GM21528 (cell line): ENCODE results near the gene VPS13D.
"Not testable (repeated sequence)": the region's sequence is repeated elsewhere in the genome, so short reads cannot be mapped to it uniquely, and the experiment has no call there.

Source experiments
- ATAC-seq: cut with Tn5 transposase; IDR thresholded peaks from one replicate; pipeline ENCODE4 v1.9.1; 2021; ENCODE audit warnings: mild to moderate bottlenecking, moderate library complexity; ENCODE audit not compliant: unreplicated experiment, low FRiP score

VPS13D gene

DNA sequence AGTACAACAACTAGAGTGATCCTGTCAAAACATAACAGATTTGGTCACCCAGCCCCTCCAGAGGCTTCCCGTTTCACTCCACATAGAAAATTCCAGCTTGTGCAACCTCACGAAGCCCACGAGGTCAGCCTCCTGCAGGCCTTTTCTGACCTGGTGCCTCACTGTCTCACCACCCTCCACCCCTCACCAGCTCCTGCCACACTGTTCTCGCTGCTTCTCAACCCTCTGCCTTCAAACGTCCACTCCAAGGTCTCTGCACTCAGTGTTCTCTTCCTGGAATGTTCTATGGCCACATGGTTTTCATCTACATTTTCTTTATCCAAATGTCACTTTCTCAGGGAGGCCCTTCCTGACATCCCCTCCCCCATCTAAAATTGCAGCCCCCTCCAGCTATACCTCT lies 209.2 kb downstream of the VPS13D start:
- no peak for ATAC-seq

DNA sequence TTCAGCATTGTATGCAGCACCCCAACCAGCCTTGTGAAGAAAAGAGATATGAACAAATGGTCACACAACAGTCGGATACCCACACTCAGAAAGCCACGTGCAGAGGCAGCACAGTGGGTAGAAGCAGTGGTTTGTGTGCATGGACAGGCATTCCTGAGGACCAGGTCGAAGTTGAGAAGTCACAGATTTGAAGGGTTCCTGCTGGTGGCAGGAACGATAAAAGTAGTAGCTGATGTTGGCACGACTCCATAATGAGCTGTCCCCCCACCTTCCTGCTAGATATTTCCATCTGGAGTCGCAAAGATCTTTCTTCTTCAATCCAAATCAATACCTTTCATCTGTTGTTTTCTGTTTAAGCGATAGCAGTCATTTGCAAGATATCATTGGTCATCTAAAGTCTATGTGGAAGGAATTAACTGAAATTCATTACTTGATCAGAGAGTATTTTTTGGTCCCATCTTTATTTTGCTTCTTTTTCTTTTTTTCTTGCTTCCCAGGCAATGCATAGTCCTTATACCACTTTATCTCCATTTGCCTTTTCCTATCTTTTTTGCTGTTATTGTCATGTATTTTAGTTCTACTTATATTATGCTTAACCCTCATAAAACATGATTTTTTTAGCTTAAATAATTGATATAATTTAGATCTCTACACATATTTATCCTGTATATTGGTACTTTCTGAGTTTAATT lies 211.7 kb downstream of the VPS13D start:
- no peak for ATAC-seq

DNA sequence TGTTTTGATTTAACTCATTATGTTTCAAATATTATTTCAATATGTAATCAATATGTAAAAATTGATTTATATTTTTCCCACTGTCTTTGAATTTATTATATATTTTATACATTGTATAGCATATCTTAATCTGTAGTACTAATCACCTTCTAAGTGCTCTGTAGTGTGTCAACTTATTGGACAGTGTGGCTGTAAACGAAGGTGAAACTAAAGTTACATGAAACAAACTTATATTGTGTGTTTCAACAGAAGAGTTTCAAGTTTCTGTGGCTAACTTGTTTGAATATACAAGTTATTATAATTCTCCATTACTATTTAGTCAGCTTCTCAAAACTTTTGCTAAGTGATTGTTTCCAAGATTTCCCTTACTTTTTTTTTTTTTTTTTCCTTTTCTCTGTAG lies 212.4 kb downstream of the VPS13D start:
- no peak for ATAC-seq

DNA sequence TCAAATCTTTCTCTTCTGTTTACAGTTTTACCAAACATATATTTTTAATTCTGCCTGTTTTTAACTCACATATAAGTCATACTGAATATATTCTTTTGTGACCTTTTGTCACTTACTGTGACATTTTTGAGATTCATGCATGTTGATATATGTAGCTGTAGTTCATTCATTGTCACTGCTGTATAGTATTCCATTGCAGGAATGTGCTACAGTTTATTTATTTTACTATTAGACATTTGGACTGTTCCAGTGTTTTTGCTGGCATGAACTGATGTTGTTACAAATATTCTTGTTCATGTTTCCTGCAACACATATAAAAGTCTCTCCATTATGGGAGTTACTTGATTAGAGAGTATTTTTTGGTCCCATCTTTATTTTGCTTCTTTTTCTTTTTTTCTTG lies 213.3 kb downstream of the VPS13D start:
- ATAC-seq = no peak

DNA sequence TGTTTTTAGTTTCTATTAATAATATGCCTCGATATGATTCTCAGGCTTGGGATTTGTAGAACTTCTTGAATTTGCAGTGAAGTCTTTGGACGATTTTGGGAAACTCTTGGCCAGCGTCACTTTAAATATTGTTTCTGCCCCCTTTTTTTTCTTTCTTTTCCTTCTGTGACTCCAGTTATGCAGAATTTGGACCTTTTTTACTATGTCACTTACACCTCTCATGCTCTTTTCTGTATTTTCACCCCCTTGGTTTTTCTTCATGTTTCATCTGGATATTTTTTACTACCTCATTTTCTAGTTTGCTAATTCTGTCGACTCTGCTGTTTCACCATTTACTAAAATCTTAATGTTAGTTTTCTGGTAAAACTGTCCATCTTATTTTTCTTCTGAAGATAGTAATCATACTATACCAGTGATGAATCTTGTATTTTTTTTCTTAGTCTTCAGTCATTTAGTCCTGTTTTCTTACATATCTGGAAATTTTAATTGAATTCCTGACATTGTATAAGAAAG lies 214.6 kb downstream of the VPS13D start:
- ATAC-seq = no peak

DNA sequence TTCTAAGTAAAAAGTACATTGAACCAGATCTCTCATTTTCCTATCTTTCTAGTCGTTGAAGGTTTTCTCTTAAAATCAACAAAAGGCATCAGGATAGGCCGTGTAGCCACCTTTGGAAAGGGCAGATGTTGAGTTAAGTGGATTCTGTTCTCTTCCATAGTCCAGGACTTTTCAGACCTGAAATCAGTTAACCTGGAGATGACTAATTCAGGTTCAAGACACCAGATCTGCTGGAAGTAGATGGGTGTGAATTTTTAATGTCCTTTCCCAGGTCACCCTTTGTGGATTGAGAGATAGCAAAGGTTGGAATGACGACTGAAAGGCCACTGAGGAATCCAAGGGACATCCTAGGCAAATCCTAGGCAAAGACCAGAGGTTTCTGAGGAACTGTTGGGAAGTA lies 215.4 kb downstream of the VPS13D start:
- ATAC-seq = no peak

DNA sequence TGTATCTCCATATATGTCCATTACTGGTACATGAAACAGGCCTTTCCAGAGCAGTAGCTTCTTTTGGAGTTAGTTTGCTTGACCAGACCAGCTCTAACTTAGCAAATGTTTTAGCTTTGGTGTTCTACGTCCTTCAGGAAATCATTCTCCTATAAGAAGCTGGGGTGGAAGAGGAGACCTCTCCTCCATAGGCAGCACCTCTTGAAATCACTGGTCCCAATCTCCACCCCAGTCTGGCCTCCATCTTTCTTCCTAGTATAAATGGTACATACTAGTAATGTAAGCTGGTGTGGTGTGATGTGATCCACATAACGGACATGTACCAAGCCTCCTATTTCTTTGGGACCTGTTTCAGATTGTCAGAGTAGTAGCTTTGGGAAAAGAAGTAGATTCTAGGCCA lies 216.8 kb downstream of the VPS13D start:
- no peak for ATAC-seq

DNA sequence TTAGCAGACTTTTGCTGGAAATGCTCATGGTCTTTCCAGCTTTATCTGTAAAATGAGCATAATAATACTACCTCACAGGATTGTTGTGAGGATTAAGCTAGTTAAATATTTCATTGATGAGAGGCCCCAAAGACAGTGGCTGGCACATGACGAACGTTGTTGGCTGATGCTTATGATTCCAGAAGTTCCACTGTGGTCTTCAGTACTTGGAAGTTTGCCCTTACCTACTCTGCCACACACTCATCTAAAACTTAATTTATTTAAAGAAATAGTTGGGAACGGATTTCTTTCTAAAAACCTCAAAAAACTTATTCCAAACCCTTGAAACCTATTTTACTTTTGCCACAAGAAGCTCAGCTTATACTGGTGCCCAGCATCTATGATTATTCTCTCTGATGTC lies 217.5 kb downstream of the VPS13D start:
- ATAC-seq = no peak

DNA sequence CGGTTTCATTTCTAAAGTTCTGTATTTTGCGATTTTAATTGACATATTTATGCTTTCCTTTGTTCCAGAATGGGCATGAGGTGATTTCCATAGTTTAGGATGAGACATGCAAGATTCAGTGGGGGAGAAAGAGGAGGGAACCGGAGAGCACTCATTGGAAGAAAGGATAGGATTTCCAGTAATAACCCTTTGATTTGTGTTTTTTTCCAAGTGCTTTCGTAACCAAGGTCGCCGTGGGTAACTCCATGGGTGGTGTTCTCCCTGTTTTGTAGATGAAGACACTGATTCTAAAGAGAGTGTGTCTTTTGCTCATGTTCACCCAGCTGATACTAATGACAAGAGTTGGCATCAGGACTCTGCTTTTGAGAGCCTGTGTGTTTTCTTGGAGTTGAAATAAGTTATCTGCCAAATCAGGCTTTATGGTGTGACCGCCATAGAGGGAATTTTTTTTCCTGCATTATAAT lies 218.1 kb downstream of the VPS13D start:
- no peak for ATAC-seq

DNA sequence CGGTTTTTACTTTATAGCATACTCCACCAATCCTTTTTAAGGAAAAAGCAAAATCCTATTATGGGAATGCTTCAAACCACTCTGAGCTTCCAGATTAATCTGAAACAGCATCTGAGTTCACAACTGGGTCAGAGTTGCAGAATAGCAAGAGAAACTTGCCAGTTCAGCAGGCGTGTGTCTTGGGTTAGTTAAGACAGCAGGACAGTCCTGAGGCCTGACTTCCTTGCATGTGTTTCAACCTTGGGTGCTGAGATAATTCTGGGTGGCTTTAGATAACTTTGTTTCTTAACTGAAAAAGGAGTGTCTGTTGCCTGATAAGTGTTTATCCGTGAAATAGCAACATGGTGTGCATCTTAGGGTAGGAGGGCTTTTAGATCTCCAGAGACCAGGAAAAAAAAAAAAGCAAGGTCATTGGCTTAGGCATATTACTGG lies 218.9 kb downstream of the VPS13D start:
- no peak for ATAC-seq

DNA sequence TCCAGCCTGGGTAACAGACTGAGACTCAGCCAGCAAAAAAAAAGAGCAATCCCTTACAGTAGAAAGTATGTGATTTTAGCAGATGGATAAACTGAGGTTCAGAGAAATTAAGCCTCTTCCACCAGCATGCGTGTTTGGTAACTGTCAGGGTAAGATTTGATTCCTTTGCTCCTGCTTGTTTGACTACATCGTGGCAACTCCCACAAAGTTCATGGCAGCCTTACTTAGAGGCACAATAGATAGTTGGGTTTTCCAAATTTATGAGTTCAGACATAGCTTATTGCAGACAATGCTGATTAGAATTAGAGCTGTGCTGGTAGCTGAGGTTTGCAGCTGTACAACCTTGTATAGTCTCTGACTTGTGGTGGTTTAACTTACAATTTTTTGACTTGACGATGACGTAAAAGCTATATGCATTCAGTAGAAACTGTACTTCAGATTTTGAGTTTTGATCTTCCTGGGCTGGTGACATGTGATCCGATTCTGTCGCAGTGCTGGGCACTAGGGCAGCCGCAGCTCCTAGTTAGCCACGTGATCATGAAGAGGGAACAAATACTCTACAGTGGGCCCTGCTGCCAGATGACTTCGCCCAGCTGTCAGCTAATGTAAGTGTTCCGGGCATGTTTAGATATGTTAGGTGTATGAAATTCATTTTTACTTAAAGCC lies 220.4 kb downstream of the VPS13D start:
- no peak for ATAC-seq

DNA sequence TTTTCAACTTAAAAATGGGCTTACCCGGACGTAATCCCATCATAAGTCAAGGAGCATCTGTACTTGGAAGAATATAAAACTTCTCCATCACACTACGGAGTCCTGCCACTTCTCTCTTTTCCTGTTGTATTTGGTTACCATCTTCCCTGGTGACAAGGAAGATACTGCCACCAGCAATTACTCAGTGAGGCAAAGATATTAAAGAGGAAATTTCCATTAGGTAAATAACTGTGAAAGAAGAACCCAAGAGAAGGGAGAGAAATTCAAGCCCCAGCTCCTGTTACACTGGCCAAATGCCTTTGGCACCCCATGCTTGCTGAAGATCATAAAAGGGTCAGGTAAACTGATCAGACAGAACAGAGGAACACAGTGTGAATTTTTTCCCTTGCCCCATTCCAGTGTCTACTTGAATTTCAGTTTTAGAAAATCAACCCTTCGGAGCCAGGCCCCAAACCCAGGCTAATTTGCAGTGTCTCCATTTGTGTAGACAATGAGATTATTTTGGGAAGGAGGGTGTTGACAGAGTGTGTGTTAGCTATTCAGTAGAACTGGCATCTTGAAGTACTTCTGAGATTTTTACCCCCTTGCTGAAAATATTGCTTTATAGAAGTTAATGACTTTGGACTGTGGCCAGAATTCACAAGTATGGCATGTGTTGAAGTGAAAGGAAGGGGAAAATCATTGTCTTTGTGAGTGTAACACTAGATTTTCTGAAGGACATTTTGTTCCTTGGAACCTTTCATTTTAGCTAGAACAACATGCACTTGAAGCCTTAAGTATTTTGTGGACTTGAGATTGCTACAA lies 221.1 kb downstream of the VPS13D start:
- no peak for ATAC-seq

DNA sequence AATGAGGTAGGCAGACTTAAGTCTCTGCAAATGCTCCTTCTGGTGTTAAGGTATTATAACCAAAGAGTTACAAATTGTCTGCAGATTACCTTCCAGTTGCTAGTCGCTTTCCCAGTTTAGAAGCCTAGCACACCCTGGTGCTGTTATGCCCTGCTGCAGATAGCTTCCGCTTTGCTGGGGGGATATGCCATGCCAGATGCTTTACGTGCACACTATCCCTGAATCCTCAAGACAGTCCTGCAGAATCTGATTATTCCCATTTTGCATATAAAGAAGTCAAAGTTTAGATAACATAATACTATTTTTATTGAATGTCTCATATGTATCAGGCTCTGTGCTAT lies 221.7 kb downstream of the VPS13D start:
- no peak for ATAC-seq

DNA sequence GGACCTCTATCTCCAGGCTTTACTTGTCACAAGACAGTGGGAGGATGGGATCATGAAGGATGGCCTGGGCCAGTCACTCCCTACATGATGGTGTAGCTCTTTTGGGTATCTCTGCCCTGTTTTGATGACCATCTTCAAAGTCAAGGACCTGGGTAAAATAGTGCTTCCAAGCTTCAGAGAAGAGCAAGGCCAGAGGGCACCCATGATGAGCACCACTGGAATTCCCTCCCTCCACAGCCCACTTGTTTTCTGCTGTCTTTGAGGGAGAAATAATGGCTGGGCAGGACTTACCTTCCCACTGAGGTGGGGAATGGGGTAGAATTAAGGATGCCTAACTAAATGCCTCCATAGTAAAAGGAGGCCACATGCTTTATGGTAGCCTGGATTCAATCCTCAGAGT lies 222.4 kb downstream of the VPS13D start:
- no peak for ATAC-seq

DNA sequence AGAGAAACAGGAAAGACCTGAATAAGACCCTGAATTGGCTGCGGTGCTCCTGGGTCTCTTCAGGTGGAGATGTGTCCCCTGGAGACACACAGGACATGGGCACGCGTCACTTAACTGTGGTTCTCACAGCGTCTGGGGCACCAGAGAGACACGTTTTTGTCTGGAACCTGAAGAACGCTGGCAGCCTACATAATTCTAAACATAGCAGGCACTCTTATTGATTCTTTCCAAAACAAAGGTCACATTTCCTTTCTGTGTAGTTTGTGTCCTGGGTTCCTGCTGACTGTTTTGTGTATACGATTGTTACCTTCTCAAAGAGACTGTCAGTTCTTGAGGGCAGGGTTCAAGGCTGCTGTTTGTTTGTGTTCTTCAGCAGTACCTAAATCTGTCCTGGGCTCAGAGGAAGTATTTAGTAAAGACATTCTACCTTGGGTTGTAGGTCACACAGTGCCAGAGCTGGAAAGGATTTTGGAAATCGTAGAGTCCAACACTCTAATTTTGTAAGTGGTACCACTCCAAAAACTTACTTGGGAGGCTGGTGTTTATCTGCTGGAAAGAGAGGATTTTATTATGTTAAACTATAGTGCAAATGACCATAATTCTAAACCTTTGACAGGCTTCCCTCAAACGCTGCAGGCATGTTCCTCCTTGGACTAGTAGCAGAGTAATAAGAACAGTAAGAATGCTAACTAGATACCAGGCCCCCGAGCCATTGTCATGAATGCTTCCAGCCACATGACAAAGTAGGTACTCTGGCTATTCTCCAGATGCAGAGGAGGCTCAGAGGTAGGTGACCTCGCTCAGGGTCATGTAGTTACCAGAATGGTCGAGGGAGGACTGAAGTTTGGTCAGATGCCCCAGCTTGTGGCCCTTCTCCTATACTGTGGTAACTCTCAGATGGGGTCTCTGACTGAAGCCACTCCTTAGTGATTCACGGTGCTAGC lies 223.8 kb downstream of the VPS13D start:
- ATAC-seq = no peak

DNA sequence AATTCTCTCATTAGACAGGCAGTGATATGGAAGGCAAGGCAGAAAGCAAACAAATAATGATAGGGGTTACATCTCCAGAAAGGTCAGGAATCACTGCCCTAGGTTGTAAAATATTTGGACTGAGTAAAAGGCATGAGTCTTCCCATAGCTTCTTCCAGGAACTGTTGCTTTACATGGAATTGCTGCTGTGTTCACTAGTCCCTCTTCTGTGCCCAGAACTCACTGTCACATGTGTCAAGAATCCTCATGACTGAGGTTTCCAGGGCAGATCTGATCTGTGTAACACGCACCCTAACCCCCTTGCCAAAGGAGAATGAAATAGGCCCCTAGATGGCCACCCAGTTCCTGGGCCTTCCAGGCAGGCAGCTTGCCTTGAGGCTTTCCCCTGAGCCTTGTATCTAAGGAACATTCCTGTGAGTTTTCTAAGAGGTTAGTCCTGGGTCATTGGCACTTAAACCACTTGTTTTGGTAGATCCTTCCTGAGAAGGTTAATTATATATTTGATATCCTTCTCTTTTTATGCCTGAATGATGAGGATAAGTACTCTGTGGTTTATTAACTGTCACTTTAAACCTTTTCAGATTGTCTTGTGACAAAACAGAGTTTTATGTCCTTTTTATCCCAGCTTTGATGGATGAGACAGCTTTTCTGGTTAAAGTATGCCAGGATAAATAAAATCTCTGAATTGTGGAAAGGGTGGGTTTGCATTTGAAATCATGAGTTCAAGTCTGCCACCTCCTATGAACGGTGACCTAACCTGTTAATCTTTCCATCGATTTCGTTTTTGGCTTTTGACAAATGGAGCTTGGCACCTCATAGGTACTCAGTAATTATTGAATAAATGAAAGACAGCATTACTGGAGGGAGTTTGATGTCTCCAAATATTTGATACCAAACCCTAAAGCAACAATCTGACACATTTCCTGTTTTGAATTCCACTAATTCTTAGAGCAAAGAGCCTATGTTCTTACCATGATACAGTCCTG lies 224.9 kb downstream of the VPS13D start:
- ATAC-seq = no peak

DNA sequence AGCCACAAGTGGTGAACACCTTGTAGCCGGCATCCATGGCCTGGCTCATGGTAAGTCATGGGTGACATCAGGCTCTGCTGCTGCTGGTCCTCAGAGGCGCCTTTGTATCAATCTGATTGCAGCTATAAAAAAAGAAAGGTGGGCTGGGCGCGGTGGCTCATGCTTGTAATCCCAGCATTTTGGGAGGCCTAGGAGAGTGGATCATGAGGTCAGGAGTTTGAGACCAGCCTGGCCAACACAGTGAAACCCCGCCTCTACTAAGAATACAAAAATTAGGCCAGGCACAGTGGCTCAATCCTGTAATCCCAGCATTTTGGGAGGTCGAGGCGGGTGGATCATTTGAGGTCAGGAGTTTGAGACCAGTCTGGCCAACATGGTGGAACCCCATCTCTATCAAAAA lies 226.3 kb downstream of the VPS13D start:
- not testable (repeated sequence) for ATAC-seq

DNA sequence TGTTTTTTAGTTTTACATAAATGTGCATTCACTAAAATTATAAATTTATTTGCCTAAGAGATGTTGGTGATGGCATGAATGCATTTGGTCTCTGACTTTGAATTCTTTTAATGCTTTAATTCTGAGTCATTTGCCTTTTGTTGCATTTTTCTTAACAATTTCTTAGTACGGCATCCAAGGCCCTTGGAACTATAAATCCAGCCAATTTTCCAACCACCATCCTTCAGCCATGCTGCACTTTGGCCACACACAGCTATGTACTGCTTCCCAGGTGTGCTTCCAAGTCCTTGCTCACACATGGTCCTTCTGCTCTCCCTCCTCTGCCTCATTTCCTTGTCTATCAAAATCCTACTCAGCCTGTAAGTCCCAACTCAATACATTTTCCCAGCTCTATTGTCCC lies 227.1 kb downstream of the VPS13D start:
- ATAC-seq = no peak

DNA sequence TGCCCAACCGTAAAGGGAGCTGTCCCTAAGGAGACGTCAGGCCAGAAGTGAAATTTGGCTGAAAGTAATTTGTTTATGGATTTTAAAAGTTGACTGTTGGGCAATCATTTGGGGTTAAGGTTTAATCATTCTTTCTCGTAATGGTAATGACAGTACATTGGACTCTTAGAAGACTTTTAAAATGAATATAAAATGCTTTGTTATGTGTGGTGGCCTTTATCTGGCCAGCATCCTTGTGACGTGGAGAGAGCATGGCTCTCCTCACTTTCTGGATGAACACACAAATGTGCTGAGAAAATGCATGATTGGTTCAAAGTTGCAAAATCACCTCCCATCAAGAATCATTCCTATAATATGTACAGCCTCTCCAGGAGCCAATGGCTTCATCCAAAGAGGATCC lies 227.9 kb downstream of the VPS13D start:
- ATAC-seq = no peak
